GM06990 (cell line): Measurements from ENCODE around the gene FUBP3.

Experiments
- DNase-seq: peaks from one replicate; pipeline ENCODE4 v3.0.0-alpha.2; 2011; ENCODE audit not compliant: insufficient read length; ENCODE audit errors: extremely low read depth
- H3K27me3 ChIP-seq: replicated peaks from 2 replicates; pipeline ENCODE4 v1.6.0; 2011; ENCODE audit warnings: low read length; ENCODE audit not compliant: control insufficient read depth, insufficient read depth
- H3K36me3 ChIP-seq: 2 replicates; pipeline ENCODE4 v1.5.1; 2011; ENCODE audit warnings: low read length; ENCODE audit not compliant: control insufficient read depth, insufficient read depth
- H3K4me3 ChIP-seq: replicated peaks from 2 replicates; pipeline ENCODE4 v1.5.1; 2011; ENCODE audit warnings: low read depth, mild to moderate bottlenecking, control low read depth, low read length
- CTCF ChIP-seq: IDR thresholded peaks from 2 replicates; pipeline ENCODE4 v1.5.1; 2011; ENCODE audit warnings: low read length, control low read depth, mild to moderate bottlenecking, inconsistent platforms; ENCODE audit not compliant: insufficient read depth, poor library complexity, severe bottlenecking

FUBP3 gene

GRCh38 chr9:130623466-130623865 lies 44.1 kb downstream of the FUBP3 start:
- no peak for TF ChIP-seq CTCF
- DNase-seq: no peak

GRCh38 chr9:130624154-130624553 lies 44.8 kb downstream of the FUBP3 start:
- DNase-seq: no peak
- Histone ChIP-seq H3K27me3 (no peaks in the 10 kb centered on the region), H3K36me3 (peaks cover 26% of the 10 kb centered on the region), H3K4me3 (no peak overlapping the region)
- TF ChIP-seq CTCF: no peak

More at GRCh38 chr9:130623466-130623865, 44.1 kb downstream of the FUBP3 start:
- Histone ChIP-seq H3K4me3 (no peak overlapping the region), H3K36me3 (peaks cover 31% of the 10 kb centered on the region), H3K27me3 (no peaks in the 10 kb centered on the region)

- H3K27me3 ChIP-seq: no peaks in the 10 kb centered on the region
- H3K36me3 ChIP-seq: peaks cover 33% of the 10 kb centered on the region
- DNase-seq: no peak
- no peak for TF ChIP-seq CTCF
- no peak overlapping the region for H3K4me3 ChIP-seq
These were observed 47.0 kb downstream of the FUBP3 start for GRCh38 chr9:130626249-130626996.

GRCh38 chr9:130627051-130627450 lies 47.7 kb downstream of the FUBP3 start:
- H3K36me3 ChIP-seq: peaks cover 36% of the 10 kb centered on the region
- H3K4me3 ChIP-seq: no peak overlapping the region
- DNase-seq: no peak
- no peak for TF ChIP-seq CTCF
- no peaks in the 10 kb centered on the region for H3K27me3 ChIP-seq

GRCh38 chr9:130627896-130628792 lies 48.8 kb downstream of the FUBP3 start:
- H3K27me3 ChIP-seq: no peaks in the 10 kb centered on the region
- H3K36me3 ChIP-seq: peaks cover 43% of the 10 kb centered on the region
- TF ChIP-seq CTCF: no peak
- no peak for DNase-seq
- H3K4me3 ChIP-seq: no peak overlapping the region
